ENCODE results near the gene FMR1NB. TPM values are rescaled to one million over a fixed set of nuclear protein-coding genes. Genes with fewer than 3 reads are reported as not detected.

FMR1NB gene
- total and polyA plus RNA-seq, 7 donors = not detected

DNA sequence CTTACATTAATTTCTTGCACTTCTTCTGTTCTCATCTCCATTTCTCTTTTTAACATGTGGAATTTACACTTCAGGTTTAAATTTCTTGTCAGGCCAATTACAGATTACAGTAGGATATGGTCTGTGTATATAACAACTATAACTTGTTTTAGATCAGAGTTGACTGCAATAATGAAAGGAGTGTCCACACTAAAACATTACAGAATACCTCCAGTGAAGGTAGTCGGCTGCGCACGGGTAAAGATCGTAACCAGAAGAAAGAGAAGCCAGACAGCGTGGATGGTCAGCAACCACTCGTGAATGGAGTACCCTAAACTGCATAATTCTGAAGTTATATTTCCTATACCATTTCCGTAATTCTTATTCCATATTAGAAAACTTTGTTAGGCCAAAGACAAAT lies 32.6 kb upstream of the FMR1NB start:
- peaks cover 0 to 20% of the 10 kb centered on the region in 2 donors for H3K36me3 ChIP-seq (ENCODE audit: insufficient read depth in 1 of 2, low read depth in 1 of 2)
- H3K4me3 ChIP-seq = no peak overlapping the region
- H3K9me3 ChIP-seq = no peaks in the 10 kb centered on the region
- no peak for DNase-seq
- no peaks in the 10 kb centered on the region for H3K4me1 ChIP-seq
- no peaks in the 10 kb centered on the region for H3K27me3 ChIP-seq (ENCODE audit: insufficient read depth in 3 of 3, low read length in 2 of 3)
- WGBS, 3 donors = 85 to 98% (median 94%) methylated on average over 7 of the region's 7 CpGs
- TF ChIP-seq, protein P1, sequence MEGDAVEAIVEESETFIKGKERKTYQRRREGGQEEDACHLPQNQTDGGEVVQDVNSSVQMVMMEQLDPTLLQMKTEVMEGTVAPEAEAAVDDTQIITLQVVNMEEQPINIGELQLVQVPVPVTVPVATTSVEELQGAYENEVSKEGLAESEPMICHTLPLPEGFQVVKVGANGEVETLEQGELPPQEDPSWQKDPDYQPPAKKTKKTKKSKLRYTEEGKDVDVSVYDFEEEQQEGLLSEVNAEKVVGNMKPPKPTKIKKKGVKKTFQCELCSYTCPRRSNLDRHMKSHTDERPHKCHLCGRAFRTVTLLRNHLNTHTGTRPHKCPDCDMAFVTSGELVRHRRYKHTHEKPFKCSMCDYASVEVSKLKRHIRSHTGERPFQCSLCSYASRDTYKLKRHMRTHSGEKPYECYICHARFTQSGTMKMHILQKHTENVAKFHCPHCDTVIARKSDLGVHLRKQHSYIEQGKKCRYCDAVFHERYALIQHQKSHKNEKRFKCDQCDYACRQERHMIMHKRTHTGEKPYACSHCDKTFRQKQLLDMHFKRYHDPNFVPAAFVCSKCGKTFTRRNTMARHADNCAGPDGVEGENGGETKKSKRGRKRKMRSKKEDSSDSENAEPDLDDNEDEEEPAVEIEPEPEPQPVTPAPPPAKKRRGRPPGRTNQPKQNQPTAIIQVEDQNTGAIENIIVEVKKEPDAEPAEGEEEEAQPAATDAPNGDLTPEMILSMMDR (IDR thresholded peaks at IDR 0.05) = no peak
- intact Hi-C loops (cut with DNase I) = no loop called here
- no peak overlapping the region for H3K27ac ChIP-seq
- no peak for ATAC-seq

- TF ChIP-seq, protein P1 (IDR thresholded peaks at IDR 0.05) = no peak
- no peak for ATAC-seq
- Histone ChIP-seq H3K36me3 (ENCODE audit: insufficient read depth in 1 of 2, low read depth in 1 of 2) (peaks cover 0 to 13% of the 10 kb centered on the region in 2 donors), H3K4me3 (no peak overlapping the region), H3K9me3 (no peaks in the 10 kb centered on the region), H3K27ac (no peak overlapping the region), H3K27me3 (ENCODE audit: insufficient read depth in 3 of 3, low read length in 2 of 3) (no peaks in the 10 kb centered on the region), H3K4me1 (no peaks in the 10 kb centered on the region)
- WGBS, 3 donors = 78 to 98% (median 96%) methylated on average over 1 of the region's 1 CpG
- intact Hi-C loops (cut with DNase I) = no loop called here
- DNase-seq = no peak
Measured at GRCh38 chrX:147950352-147950751, 30.8 kb upstream of the FMR1NB start.

GRCh38 chrX:147953976-147954375 lies 27.2 kb upstream of the FMR1NB start:
- TF ChIP-seq, protein P1 (IDR thresholded peaks at IDR 0.05) = no peak
- DNase-seq (no peak), ATAC-seq (no peak)

GRCh38 chrX:147957291-147957690 lies 23.8 kb upstream of the FMR1NB start:
- H3K27ac ChIP-seq = no peak overlapping the region
- intact Hi-C loops (cut with DNase I) = no loop called here
- H3K4me3 ChIP-seq = no peak overlapping the region
- no peaks in the 10 kb centered on the region for H3K4me1 ChIP-seq
- H3K27me3 ChIP-seq (ENCODE audit: insufficient read depth in 3 of 3, low read length in 2 of 3) = no peaks in the 10 kb centered on the region
- ATAC-seq = no peak
- TF ChIP-seq, protein P1 (IDR thresholded peaks at IDR 0.05) = no peak
- no peak for DNase-seq
- 54 to 83% (median 82%) methylated on average over 2 of the region's 2 CpGs for WGBS, 3 donors
- H3K9me3 ChIP-seq = no peaks in the 10 kb centered on the region
- H3K36me3 ChIP-seq (ENCODE audit: insufficient read depth in 1 of 2, low read depth in 1 of 2) = no peaks in the 10 kb centered on the region

More at GRCh38 chrX:147953976-147954375, 27.2 kb upstream of the FMR1NB start:
- no peak overlapping the region for H3K27ac ChIP-seq
- intact Hi-C loops (cut with DNase I) = no loop called here
- no peak overlapping the region for H3K4me3 ChIP-seq
- no peaks in the 10 kb centered on the region for H3K9me3 ChIP-seq
- 29 to 100% (median 45%) methylated on average over 1 to 2 of the region's 2 CpGs for WGBS, 3 donors
- H3K27me3 ChIP-seq (ENCODE audit: insufficient read depth in 3 of 3, low read length in 2 of 3) = no peaks in the 10 kb centered on the region
- H3K36me3 ChIP-seq (ENCODE audit: insufficient read depth in 1 of 2, low read depth in 1 of 2) = no peaks in the 10 kb centered on the region
- no peaks in the 10 kb centered on the region for H3K4me1 ChIP-seq

DNA sequence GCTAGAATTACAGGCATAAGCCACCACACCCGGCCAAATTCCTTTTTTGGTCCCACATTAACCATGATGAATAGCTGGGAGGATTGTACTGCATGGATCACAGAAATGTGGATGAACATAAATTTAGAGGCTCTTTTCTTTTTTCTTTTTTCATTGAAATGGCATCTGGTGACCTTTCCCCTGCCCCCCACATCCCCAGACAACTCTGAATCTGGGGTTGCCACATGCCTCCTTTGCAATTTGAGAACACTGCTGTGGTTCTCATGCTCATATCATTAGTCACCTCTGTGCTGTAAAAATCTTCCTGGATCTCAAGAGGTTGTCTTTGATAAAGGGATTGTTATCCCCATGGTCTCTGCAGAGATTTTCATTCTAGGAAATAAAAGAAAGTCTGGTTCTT lies 22.8 kb upstream of the FMR1NB start:
- ATAC-seq (no peak), DNase-seq (no peak)
- 40 to 50% (median 49%) methylated on average over 1 of the region's 1 CpG for WGBS, 3 donors
- no peak overlapping the region for H3K4me3 ChIP-seq
- no peaks in the 10 kb centered on the region for H3K4me1 ChIP-seq
- H3K9me3 ChIP-seq = no peaks in the 10 kb centered on the region
- no peaks in the 10 kb centered on the region for H3K36me3 ChIP-seq (ENCODE audit: insufficient read depth in 1 of 2, low read depth in 1 of 2)
- no peaks in the 10 kb centered on the region for H3K27me3 ChIP-seq (ENCODE audit: insufficient read depth in 3 of 3, low read length in 2 of 3)
- intact Hi-C loops (cut with DNase I) = no loop called here
- no peak overlapping the region for H3K27ac ChIP-seq
- TF ChIP-seq, protein P1 (IDR thresholded peaks at IDR 0.05) = no peak

All from psoas muscle (tissue), 8 donors.